ENCODE measurements around the gene POGLUT2.
A peak's percentile ranks its signal among the peaks of the same experiment; 100 is the strongest.
"Not testable (repeated sequence)": the region's sequence is repeated elsewhere in the genome, so short reads cannot be mapped to it uniquely, and the experiment has no call there.

The POGLUT2 gene

DNA sequence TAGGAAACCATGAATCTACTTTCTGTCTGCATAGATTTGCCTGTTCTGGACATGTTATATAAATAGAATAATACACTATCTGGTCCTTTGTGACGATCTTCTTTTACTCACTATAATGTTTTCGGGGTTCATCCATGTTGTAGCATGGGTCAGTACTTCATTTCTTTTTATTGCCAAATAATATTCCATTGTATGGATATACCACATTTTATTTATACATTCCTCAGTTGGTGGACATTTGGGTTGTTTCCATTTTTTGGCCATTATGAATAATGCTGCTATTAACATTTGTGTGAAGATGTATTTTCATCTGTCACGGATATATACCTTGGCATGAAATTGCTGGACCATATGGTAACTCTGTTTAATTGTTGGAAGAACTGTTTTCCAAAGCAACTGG, 6.9 kb upstream of the POGLUT2 start:
- DNase-seq (ENCODE audit: low read depth in 2 of 2): no peak

GRCh38 chr13:102800145-102801041, 1.6 kb upstream of the POGLUT2 start:
- DNase-seq (ENCODE audit: low read depth in 2 of 2): peak; percentile 58 to 73

DNA sequence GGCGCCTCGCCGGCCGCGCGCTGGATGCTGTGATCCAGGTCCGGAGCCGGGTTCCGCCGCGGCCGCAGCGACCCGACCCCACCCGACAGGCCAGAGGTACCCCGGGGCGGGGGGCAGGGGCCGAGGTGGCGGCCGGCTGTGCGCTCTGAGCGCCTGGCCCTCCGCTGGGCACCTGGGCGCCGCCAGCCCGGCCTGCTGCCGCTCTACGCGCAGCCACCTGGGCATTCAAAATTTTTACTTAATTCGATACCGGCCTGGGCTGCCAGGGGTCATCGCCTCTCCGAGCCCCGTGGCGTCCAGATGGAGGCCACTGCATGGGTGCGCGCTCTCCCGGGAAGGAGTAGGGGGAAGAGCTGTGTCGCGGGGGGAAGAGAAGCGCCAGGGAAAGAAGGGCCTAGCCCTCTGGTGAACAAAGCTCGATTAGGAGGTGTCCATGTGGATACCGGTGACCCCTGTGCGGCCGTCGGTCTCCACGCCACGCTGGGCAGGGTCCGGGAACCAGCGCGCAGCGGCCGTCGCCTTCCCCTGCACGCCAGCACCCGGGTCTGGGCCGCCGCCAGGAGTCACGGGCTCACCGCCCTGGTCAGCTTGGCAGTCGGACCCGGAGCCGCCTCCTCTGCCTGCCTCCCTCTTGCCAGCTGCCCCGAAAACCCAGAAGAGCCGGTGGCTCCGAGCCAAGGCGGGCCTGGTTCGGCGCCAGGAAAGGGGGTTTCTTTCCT, 809 bp upstream of the POGLUT2 start:
- DNase-seq (ENCODE audit: low read depth in 2 of 2): no peak

DNA sequence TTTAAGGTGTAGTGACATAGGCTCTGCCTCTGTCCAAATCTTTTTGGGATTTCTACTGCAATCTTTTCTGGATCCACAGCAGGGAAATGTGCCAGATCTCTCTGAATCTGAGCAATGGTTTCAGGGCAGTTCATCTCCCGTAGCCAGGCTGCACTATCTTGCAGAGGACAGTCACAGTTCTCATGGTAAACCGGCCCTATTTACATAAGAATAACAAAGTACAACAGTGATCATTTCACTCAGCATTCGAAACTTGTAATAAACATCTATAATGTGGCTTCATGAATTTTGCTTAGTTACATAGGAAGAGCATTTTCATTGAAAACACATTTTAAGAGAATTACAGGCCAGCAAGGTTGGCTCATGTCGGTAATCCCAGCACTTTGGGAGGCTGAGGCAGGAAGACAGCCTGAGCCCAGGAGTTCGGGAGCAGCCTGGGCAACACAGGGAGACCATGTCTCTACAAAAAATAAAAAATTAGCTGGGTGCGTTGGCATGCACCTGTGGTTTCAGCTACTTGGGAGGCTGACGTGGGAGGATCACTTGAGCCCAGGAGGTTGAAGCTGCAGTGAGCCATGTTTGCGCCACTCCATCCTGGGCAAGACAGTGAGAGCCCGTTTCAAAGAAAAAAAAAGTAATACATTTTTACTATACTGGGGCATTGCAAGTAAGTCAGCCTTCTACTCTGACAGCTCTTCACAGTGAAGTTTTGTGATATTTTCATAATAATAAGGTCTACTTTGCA, 5.0 kb downstream of the POGLUT2 start:
- DNase-seq (ENCODE audit: low read depth in 2 of 2): no peak

DNA sequence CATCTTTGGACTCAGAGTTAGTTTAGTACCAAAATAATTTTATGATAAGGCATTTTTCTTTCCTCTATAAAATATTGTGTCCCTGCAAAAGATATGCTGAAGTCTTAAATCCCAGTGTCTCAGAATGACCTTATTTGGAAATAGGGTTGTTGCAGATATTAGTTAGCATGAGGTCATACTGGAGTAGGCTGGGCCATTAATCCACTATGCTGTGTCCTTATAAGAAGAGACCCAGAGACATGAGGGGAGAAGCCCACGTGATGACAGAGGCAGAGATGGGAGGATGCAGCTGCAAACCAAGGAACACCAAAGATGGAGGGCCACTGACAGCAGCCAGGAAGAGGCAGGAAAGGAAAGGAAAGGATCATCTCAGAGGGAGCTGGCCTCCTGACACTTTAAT, 6.4 kb downstream of the POGLUT2 start:
- no peak for DNase-seq (ENCODE audit: low read depth in 2 of 2)

- no peak for DNase-seq (ENCODE audit: low read depth in 2 of 2)
These were observed 10.1 kb downstream of the POGLUT2 start for GRCh38 chr13:102788683-102789082.

DNA sequence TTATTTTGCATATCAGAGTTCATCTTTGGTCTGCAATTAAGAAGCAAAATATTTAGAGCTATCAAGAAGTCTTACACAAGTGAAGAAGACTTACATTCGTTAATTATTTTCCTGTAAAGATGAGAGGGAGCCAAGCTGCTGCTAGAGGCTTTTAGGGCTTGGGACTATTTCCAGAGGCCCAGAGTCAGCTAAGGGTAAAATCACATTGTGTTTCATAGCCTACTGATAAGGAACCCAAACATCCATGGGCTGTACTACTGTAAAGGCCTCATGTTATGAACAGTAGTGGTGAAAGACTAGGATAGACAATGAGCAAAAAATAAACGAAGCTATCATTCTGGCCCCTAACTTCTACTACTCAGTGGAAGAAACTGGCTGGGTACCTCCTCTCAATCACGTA, 14.3 kb downstream of the POGLUT2 start:
- no peak for DNase-seq (ENCODE audit: low read depth in 2 of 2)

DNA sequence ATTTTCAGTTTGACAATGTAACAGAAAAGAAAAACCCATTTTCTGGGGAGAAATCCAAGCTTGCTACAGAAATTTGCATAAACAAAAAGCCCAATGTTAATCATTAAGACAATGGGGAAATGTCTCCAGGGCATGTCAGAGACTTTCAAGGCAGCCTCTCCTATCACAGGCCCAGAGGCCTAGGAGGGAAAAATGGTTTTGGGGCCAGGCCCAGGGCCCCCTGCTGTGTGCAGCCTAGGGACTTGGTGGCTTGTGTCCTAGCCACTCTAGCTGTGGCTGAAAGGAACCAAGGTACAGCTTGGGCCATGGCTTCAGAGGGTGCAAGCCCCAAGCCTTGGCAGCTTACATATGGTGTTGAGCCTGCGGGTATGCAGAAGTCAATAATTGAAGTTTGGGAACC, 17.2 kb downstream of the POGLUT2 start:
- DNase-seq (ENCODE audit: low read depth in 2 of 2): no peak

- not testable (repeated sequence) for DNase-seq (ENCODE audit: low read depth in 2 of 2)
These were observed 18.1 kb downstream of the POGLUT2 start for GRCh38 chr13:102780656-102781055.

GRCh38 chr13:102779436-102780159, 19.2 kb downstream of the POGLUT2 start:
- no peak for DNase-seq (ENCODE audit: low read depth in 2 of 2)

DNA sequence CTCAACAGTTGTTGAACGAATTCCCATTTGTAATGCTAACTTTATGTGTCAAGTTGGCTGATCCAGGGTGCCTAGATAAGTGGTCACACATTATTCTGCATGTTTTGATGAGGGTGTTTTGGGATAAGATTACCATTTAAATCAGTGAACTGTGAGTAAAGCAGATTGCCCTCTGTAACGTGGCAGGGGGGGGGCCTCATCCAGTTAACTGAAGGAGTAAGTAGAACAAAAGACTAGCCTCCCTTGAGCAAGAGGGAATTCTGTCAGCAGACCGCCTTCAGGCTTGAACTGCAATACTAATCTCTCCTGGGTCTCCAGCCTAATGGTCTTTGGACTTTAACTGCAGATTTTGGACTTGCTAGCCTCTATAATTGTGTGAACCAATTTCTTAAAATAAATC, 21.0 kb downstream of the POGLUT2 start:
- no peak for DNase-seq (ENCODE audit: low read depth in 2 of 2)

GRCh38 chr13:102776271-102776670, 22.5 kb downstream of the POGLUT2 start:
- DNase-seq (ENCODE audit: low read depth in 2 of 2): no peak

GRCh38 chr13:102774591-102775520, 23.9 kb downstream of the POGLUT2 start:
- no peak for DNase-seq (ENCODE audit: low read depth in 2 of 2)

DNA sequence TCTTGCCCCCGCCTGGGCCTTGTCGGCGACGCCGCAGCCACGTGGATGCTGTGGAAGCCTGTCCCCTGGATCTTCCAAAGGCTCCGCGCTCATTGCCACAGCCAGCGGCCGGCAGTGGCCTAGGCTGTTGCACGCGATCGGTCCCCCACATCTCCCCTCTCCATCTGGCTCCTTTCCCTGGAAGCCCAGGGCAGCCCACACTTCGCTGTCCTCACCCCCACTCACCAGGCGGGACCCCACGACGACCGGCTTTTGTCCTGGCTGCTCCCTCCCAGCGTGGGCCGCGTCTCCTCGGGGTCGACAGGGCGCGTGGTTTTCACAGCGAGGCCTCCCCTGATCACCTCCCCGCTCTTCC, 24.6 kb downstream of the POGLUT2 start:
- no peak for DNase-seq (ENCODE audit: low read depth in 2 of 2)

DNA sequence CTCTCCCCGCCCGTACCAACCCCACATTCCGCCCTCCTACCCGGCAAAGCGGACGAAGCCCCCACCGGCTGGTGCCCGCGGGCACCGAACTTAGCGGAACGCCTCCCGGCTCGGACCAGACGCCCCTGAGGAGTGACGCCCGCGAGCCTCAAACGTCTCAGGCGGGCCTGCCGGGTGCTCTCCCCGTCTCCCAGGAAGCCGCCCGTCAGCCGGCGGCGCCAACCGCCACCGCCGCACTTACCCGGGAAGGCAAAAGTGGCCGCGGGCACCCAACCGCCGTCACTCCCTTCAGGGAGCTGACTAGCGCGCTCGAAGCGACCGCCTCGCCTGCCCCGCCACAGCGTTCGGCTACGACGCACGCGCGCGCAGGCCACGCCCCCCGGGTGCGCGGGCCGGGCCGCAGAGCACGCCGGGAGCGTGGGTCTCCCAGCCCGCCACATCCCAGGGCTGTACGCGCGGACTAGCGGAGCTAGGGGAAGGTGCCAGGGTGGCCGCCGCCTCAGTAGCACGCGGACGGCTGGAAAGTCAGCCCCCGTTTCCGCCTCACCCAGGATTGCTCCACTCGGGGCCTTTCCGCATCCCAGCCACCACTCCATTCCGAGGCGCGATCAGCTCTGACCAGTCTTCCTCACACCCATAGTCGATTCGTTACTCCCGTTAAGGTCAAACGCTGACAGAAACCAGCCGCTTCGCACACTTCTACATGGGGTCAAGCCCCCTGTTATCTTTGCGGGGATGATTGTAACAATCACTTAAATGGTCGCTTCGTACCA, 25.1 kb downstream of the POGLUT2 start, which contains the start of gene TEX30:
Gene TEX30 (minus strand): TSS at position 346 of the 773 bp plus-strand sequence. CDS start 3,760 bp downstream, outside the sequence.
- DNase-seq (ENCODE audit: low read depth in 2 of 2): peak; percentile 69 to 79

- no peak for DNase-seq (ENCODE audit: low read depth in 2 of 2)
These were observed 26.7 kb downstream of the POGLUT2 start for GRCh38 chr13:102772042-102772425.

DNA sequence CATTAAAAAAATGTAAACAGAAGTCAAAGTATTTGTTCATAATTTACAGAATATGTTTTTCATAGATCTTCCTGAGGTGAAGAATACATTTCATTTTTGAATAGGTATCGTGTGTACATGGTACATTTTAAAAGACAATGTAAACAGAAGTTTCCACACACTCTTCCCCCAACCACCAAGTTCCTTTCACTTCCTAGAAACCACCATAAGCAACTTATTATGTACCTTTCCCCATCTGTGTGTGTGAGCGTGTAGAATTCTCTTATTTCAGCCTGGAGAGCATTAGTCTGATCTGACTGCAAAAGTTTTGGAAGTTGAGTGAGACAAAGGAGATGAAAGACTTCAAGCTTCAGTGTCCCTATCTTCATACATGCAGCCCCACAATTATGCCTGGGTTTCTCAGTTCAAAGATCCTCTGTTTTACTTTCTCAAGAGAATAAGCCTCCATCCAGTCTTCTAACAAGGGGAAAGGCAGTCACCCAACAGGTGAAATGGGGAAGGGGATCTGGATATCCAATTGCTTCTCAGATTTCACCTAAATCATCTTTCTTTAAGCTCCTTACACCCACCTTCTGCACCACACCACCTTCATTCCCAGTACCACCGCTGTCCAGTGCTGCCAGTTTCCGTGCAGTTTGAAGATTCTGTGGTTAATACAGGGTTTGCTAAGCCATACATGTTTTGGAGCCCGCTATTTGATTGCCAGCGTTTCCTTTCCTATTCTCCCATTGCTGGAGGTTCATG, 27.3 kb downstream of the POGLUT2 start:
- DNase-seq (ENCODE audit: low read depth in 2 of 2): no peak

GRCh38 chr13:102770435-102770834, 28.3 kb downstream of the POGLUT2 start:
- no peak for DNase-seq (ENCODE audit: low read depth in 2 of 2)

- no peak for DNase-seq (ENCODE audit: low read depth in 2 of 2)
These were observed 29.1 kb downstream of the POGLUT2 start for GRCh38 chr13:102769679-102770078.
